ENCODE results near the gene ZNF514.
"Not testable (repeated sequence)": the region's sequence is repeated elsewhere in the genome, so short reads cannot be mapped to it uniquely, and the experiment has no call there.

The ZNF514 gene

GRCh38 chr2:95121407-95122196, 38.0 kb downstream of the ZNF514 start, which contains the start of gene MRPS5:
Gene MRPS5, minus strand, starts transcription at chr2:95121808. Its CDS starts 17 bp downstream, at chr2:95121791.
- Histone ChIP-seq H3K4me3 (ENCODE audit: low read length) (peak within 1 kb of the TSS; percentile 99), H3K4me1 (ENCODE audit: insufficient read depth, low read length) (no peaks in the 10 kb centered on the region), H3K9me3 (ENCODE audit: insufficient read depth, low read depth, low read length) (no peaks in the 10 kb centered on the region), H3K36me3 (ENCODE audit: insufficient read depth, low read depth, low read length) (peaks cover 9% of the 10 kb centered on the region; the same call in 1 of the 2 replicates), H3K9ac (ENCODE audit: low read depth, low read length) (peak within 1 kb of the TSS; percentile 93), H3K27me3 (ENCODE audit: insufficient read depth, low read length) (no peaks in the 10 kb centered on the region), H3K27ac (ENCODE audit: low read length) (peak within 1 kb of the TSS; percentile 83)

GRCh38 chr2:95121093-95121406, 38.6 kb downstream of the ZNF514 start:
- Histone ChIP-seq H3K4me3 (ENCODE audit: low read length) (peak overlapping the region; percentile 99), H3K4me1 (ENCODE audit: insufficient read depth, low read length) (no peaks in the 10 kb centered on the region), H3K27ac (ENCODE audit: low read length) (peak overlapping the region; percentile 83), H3K9ac (ENCODE audit: low read depth, low read length) (peak overlapping the region; percentile 93), H3K27me3 (ENCODE audit: insufficient read depth, low read length) (no peaks in the 10 kb centered on the region), H3K36me3 (ENCODE audit: insufficient read depth, low read depth, low read length) (peaks cover 12% of the 10 kb centered on the region; the same call in 1 of the 2 replicates), H3K9me3 (ENCODE audit: insufficient read depth, low read depth, low read length) (no peaks in the 10 kb centered on the region)

GRCh38 chr2:95115418-95115817, 44.2 kb downstream of the ZNF514 start:
- no peaks in the 10 kb centered on the region for H3K27me3 ChIP-seq (ENCODE audit: insufficient read depth, low read length)
- H3K9me3 ChIP-seq (ENCODE audit: insufficient read depth, low read depth, low read length), result no peaks in the 10 kb centered on the region
- no peak overlapping the region for H3K27ac ChIP-seq (ENCODE audit: low read length)
- H3K9ac ChIP-seq (ENCODE audit: low read depth, low read length), result no peak overlapping the region
- no peaks in the 10 kb centered on the region for H3K4me1 ChIP-seq (ENCODE audit: insufficient read depth, low read length)
- H3K4me3 ChIP-seq (ENCODE audit: low read length), result no peak overlapping the region
- peaks cover 56% of the 10 kb centered on the region for H3K36me3 ChIP-seq (ENCODE audit: insufficient read depth, low read depth, low read length)

- Histone ChIP-seq H3K4me3 (ENCODE audit: low read length) (no peak overlapping the region), H3K4me1 (ENCODE audit: insufficient read depth, low read length) (no peaks in the 10 kb centered on the region), H3K9ac (ENCODE audit: low read depth, low read length) (no peak overlapping the region), H3K9me3 (ENCODE audit: insufficient read depth, low read depth, low read length) (no peaks in the 10 kb centered on the region), H3K27ac (ENCODE audit: low read length) (no peak overlapping the region), H3K36me3 (ENCODE audit: insufficient read depth, low read depth, low read length) (peaks cover 74% of the 10 kb centered on the region), H3K27me3 (ENCODE audit: insufficient read depth, low read length) (no peaks in the 10 kb centered on the region)
These were observed 46.2 kb downstream of the ZNF514 start for GRCh38 chr2:95113464-95113863.

GRCh38 chr2:95110395-95110794, 49.3 kb downstream of the ZNF514 start:
- Histone ChIP-seq H3K4me1 (ENCODE audit: insufficient read depth, low read length) (no peaks in the 10 kb centered on the region), H3K9me3 (ENCODE audit: insufficient read depth, low read depth, low read length) (no peaks in the 10 kb centered on the region), H3K9ac (ENCODE audit: low read depth, low read length) (no peak overlapping the region), H3K27me3 (ENCODE audit: insufficient read depth, low read length) (no peaks in the 10 kb centered on the region), H3K36me3 (ENCODE audit: insufficient read depth, low read depth, low read length) (peaks cover 93% of the 10 kb centered on the region), H3K4me3 (ENCODE audit: low read length) (no peak overlapping the region), H3K27ac (ENCODE audit: low read length) (no peak overlapping the region)

GRCh38 chr2:95109260-95109659, 50.4 kb downstream of the ZNF514 start:
- H3K27ac ChIP-seq (ENCODE audit: low read length), result no peak overlapping the region
- H3K27me3 ChIP-seq (ENCODE audit: insufficient read depth, low read length), result no peaks in the 10 kb centered on the region
- no peaks in the 10 kb centered on the region for H3K4me1 ChIP-seq (ENCODE audit: insufficient read depth, low read length)
- H3K36me3 ChIP-seq (ENCODE audit: insufficient read depth, low read depth, low read length), result peaks cover 96% of the 10 kb centered on the region
- no peak overlapping the region for H3K4me3 ChIP-seq (ENCODE audit: low read length)
- H3K9ac ChIP-seq (ENCODE audit: low read depth, low read length), result no peak overlapping the region
- H3K9me3 ChIP-seq (ENCODE audit: insufficient read depth, low read depth, low read length), result no peaks in the 10 kb centered on the region

GRCh38 chr2:95106081-95106480, 53.6 kb downstream of the ZNF514 start:
- Histone ChIP-seq H3K9me3 (ENCODE audit: insufficient read depth, low read depth, low read length) (no peaks in the 10 kb centered on the region), H3K36me3 (ENCODE audit: insufficient read depth, low read depth, low read length) (peaks cover 98% of the 10 kb centered on the region), H3K4me3 (ENCODE audit: low read length) (no peak overlapping the region)

GRCh38 chr2:95104606-95105005, 55.0 kb downstream of the ZNF514 start:
- Histone ChIP-seq H3K4me1 (ENCODE audit: insufficient read depth, low read length) (no peaks in the 10 kb centered on the region), H3K27me3 (ENCODE audit: insufficient read depth, low read length) (no peaks in the 10 kb centered on the region), H3K9me3 (ENCODE audit: insufficient read depth, low read depth, low read length) (no peaks in the 10 kb centered on the region), H3K4me3 (ENCODE audit: low read length) (no peak overlapping the region), H3K36me3 (ENCODE audit: insufficient read depth, low read depth, low read length) (peaks cover 99% of the 10 kb centered on the region), H3K9ac (ENCODE audit: low read depth, low read length) (no peak overlapping the region), H3K27ac (ENCODE audit: low read length) (no peak overlapping the region)

More at GRCh38 chr2:95106081-95106480, 53.6 kb downstream of the ZNF514 start:
- H3K4me1 ChIP-seq (ENCODE audit: insufficient read depth, low read length), result no peaks in the 10 kb centered on the region
- H3K9ac ChIP-seq (ENCODE audit: low read depth, low read length), result no peak overlapping the region
- H3K27me3 ChIP-seq (ENCODE audit: insufficient read depth, low read length), result no peaks in the 10 kb centered on the region
- no peak overlapping the region for H3K27ac ChIP-seq (ENCODE audit: low read length)

GRCh38 chr2:95099910-95100309, 59.7 kb downstream of the ZNF514 start:
- H3K27ac ChIP-seq (ENCODE audit: low read length), result no peak overlapping the region
- H3K9ac ChIP-seq (ENCODE audit: low read depth, low read length), result no peak overlapping the region
- no peaks in the 10 kb centered on the region for H3K4me1 ChIP-seq (ENCODE audit: insufficient read depth, low read length)
- no peak overlapping the region for H3K4me3 ChIP-seq (ENCODE audit: low read length)
- no peaks in the 10 kb centered on the region for H3K9me3 ChIP-seq (ENCODE audit: insufficient read depth, low read depth, low read length)
- H3K27me3 ChIP-seq (ENCODE audit: insufficient read depth, low read length), result no peaks in the 10 kb centered on the region
- H3K36me3 ChIP-seq (ENCODE audit: insufficient read depth, low read depth, low read length), result peaks cover 67% of the 10 kb centered on the region

- not testable (repeated sequence) for H3K4me1 ChIP-seq (ENCODE audit: insufficient read depth, low read length); H3K4me3 ChIP-seq (ENCODE audit: low read length); H3K9ac ChIP-seq (ENCODE audit: low read depth, low read length); H3K27me3 ChIP-seq (ENCODE audit: insufficient read depth, low read length); H3K27ac ChIP-seq (ENCODE audit: low read length); H3K9me3 ChIP-seq (ENCODE audit: insufficient read depth, low read depth, low read length)
- peaks cover 51% of the 10 kb centered on the region for H3K36me3 ChIP-seq (ENCODE audit: insufficient read depth, low read depth, low read length)
These were observed 61.4 kb downstream of the ZNF514 start for GRCh38 chr2:95098273-95098672.

Data from iPS-20b (cell line).